BE2C (cell line): ENCODE data around the gene OPHN1.

ENCODE experiments used
- DNase-seq: peaks from one replicate; pipeline ENCODE4 v3.0.0-alpha.2; 2020
- H3K27me3 ChIP-seq: fragments of 250-450 bp; sonication (Bioruptor Pico); 2 replicates; pipeline ENCODE4 v1.5.1; 2020; ENCODE audit warnings: mild to moderate bottlenecking
- H3K36me3 ChIP-seq: fragments of 250-450 bp; sonication (Bioruptor Pico); 2 replicates; pipeline ENCODE4 v1.5.1; 2020; ENCODE audit warnings: mild to moderate bottlenecking
- H3K4me1 ChIP-seq: fragments of 250-450 bp; sonication (Bioruptor Pico); 2 replicates; pipeline ENCODE4 v1.5.1; 2020
- H3K4me3 ChIP-seq: 2 replicates; pipeline ENCODE4 v1.5.1; 2011; ENCODE audit warnings: low read depth, low read length
- H3K9me3 ChIP-seq: fragments of 250-450 bp; sonication (Bioruptor Pico); 2 replicates; pipeline ENCODE4 v1.5.1; 2020
- CTCF ChIP-seq: IDR thresholded peaks from 2 replicates; pipeline ENCODE4 v1.5.1; 2012; ENCODE audit warnings: mild to moderate bottlenecking, low read depth, low read length

Gene OPHN1

GRCh38 chrX:68043713-68044438 is 389.4 kb downstream of the OPHN1 start:
- Histone ChIP-seq H3K4me1 (no peaks in the 10 kb centered on the region), H3K27me3 (no peaks in the 10 kb centered on the region), H3K36me3 (no peaks in the 10 kb centered on the region), H3K9me3 (no peaks in the 10 kb centered on the region), H3K4me3 (no peak overlapping the region)
- no peak for DNase-seq
- TF ChIP-seq CTCF, result no peak

GRCh38 chrX:68041110-68041509 is 392.2 kb downstream of the OPHN1 start:
- Histone ChIP-seq H3K4me1 (no peaks in the 10 kb centered on the region), H3K27me3 (no peaks in the 10 kb centered on the region), H3K9me3 (no peaks in the 10 kb centered on the region), H3K36me3 (no peaks in the 10 kb centered on the region), H3K4me3 (no peak overlapping the region)
- TF ChIP-seq CTCF, result no peak
- DNase-seq, result no peak

DNA sequence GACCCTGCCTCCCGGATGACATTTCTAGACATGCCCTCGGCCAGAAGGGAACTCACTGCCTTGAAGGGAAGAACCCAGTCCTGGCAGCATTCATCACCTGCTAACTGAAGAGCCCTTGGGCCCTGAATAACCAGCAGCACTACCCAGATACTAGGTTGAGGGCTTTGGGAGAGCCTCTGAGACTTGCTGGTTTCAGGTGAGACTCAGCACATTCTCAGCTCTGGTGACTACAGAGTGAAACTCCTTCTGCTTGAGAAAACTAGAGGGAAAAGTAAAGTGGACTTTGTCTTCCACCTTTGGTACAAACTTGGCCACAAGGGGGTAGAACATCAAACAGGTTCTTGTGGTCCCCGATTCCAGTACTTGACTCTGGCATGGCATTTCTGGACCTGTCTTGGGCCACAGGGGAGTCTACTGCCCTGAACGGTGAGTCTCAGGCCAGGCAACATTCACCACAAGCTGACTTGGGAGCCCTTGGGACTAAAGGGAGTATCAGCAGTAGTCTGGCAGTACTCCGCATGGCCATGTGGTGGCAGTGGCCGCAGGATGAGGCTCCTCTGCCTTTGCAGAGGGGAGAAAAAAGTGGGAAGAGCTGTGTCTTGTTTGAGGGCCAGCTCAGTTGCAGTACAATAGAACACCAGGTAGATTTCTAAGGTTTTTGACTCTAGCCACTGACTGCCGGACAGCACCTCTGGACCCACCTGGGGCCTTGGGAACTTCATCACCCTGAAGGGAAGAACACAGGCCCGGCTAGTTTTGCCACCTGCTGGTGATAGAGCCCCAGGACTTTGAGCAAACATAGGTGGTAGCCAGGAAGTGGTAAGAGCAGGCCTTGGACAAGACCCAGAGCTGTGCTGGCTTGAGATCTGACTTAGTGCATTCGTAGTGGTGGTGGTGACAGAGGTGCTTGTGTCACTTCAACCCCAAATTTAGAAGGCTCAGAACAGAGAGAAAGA is 414.8 kb downstream of the OPHN1 start:
- no peak for TF ChIP-seq CTCF
- no peaks in the 10 kb centered on the region for H3K27me3 ChIP-seq
- no peak for DNase-seq
- H3K4me3 ChIP-seq, result no peak overlapping the region
- no peaks in the 10 kb centered on the region for H3K9me3 ChIP-seq
- no peaks in the 10 kb centered on the region for H3K36me3 ChIP-seq
- no peaks in the 10 kb centered on the region for H3K4me1 ChIP-seq

GRCh38 chrX:67998540-67998939 is 434.8 kb downstream of the OPHN1 start:
- no peak for TF ChIP-seq CTCF
- H3K9me3 ChIP-seq, result no peaks in the 10 kb centered on the region
- no peak overlapping the region for H3K4me3 ChIP-seq
- H3K4me1 ChIP-seq, result no peaks in the 10 kb centered on the region
- no peaks in the 10 kb centered on the region for H3K36me3 ChIP-seq
- no peak for DNase-seq
- no peaks in the 10 kb centered on the region for H3K27me3 ChIP-seq
